ENCODE data around the gene NOXA1. TPM values are rescaled to one million over a fixed set of nuclear protein-coding genes. Genes with fewer than 3 reads are reported as not detected.

The NOXA1 gene
- total RNA-seq, 1 donor, result 0.36 TPM

DNA sequence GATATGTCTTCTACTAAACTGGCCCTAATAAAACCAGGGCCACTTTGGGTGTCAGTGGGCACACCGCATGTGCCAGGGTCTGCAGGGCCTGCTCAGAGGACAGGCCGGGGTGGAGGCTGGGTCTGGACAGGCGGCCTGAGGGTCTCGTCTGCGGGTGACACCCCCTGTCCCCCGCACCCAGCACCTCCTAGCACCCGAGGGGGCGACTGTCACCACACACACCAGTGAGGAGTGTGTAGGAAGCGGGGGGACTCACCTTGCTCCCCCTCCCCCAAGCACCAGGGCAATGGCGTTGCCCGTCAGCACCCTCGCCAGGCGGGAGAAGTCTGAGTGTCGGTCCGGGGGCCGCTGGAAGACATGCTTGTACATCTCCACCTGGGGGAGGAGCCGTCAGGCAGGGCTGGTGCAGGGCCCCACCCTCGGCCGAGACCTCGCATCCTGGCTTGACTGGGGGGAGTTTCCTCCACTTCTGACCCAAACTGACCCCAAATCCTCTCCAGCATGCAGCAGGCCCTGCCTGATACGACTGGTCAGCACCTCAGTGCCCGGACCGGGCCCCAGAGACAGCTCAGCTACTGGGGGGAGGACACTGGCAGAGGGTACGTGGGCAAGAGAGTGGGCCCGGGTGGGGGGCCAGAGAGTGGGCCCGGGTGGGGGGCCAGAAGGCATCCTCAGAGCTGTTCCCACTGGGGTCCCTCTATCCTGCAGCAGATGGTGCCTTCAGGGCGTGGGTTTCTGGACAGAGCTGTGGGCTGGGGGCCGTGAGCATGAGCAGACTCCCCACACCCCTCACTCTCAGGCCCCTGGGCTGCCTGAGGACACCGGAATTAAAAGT is 54.8 kb downstream of the NOXA1 start:
- no peak for TF ChIP-seq CTCF (IDR thresholded peaks at IDR 0.05; ENCODE audit: insufficient read depth, low read length)
- no peak overlapping the region for H3K4me3 ChIP-seq (ENCODE audit: low read depth, low read length)
- no peak for DNase-seq (ENCODE audit: low read depth)

- no peak overlapping the region for H3K4me3 ChIP-seq (ENCODE audit: low read depth, low read length)
- no peak for DNase-seq (ENCODE audit: low read depth)
- TF ChIP-seq CTCF (IDR thresholded peaks at IDR 0.05; ENCODE audit: insufficient read depth, low read length), result no peak
These were observed 55.4 kb downstream of the NOXA1 start for GRCh38 chr9:137478613-137478961.

DNA sequence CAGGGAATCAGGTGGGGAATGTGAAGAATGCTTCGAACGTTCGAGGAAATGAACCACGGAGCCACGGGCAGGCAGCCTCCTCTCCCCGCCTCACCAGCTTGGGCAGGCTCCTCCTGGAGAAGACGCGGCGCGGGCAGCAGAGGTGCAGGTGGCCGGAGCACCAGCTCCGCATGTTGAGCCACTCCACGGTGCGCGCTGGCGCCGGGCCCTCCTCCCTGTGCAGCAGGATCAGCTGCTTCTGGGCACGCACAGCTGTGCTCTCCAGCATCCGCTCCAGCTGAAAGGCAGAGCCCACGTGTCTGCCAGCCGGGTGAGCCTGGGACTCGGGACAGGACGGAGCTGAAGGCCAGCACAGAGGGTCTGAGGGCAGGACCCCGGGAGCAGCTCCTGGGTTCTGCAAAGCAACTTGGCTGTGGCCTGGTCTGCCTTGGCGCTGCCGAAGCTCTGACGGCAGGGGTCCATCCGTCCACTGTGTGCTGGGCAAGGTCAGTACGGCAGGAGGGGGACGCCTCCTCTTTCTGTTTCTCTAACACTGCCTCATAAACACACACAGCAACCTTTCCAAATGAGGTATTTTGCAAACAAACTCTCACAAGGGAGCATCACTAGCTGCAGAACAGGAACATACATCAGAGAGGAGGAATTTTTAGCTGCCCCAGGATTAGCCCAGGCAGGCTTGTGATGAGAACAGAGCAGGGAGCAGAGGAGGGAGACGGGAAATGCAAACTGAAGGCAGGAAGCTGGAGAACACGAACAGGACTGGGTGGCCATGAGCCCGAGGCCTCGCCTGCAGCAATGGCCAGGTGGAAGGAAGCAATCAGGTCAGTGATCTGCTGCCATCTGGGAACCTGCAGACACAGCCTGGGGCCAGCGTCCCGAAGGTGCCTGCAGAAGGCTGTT is 56.0 kb downstream of the NOXA1 start:
- DNase-seq (ENCODE audit: low read depth), result no peak
- no peak overlapping the region for H3K4me3 ChIP-seq (ENCODE audit: low read depth, low read length)
- TF ChIP-seq CTCF (IDR thresholded peaks at IDR 0.05; ENCODE audit: insufficient read depth, low read length), result no peak

DNA sequence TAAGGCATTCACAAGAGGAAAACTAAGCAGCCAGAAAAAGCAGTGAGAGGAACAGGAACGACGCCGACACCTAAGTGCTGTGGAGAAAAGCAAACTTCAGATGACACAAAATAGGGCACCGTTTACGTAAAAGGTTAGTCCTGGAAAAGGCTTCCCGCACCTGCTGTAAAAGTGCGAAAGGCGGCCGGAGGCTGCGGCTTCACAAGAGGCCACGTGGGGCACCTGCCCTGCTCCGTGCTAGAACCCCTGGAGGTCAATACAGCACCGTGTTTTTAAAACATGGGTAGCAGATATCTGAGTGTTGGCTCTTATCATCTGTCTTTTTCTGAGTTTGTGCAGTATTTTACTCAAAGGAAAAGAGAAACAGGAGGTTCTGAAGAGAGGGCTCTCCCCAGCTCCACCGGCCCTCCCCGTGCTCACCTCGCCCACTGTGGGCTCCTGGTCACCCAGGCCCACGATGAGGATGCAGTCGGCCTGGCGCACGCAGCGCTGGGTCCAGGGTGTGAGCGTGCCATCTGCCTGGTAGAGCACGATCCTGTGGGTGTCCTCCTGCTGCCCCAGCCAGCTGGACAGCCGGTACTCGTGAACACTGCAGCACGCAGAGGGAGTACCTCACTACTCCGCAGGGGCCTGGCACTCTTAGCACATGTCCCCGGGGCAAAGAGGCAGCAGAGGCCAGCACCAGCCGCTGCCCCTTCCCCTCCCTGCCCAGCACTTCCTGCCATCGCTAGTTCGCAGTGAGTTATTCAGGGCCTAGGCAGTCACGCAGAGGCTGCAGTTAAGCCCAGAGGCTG is 56.9 kb downstream of the NOXA1 start:
- H3K4me3 ChIP-seq (ENCODE audit: low read depth, low read length), result no peak overlapping the region
- no peak for DNase-seq (ENCODE audit: low read depth)

DNA sequence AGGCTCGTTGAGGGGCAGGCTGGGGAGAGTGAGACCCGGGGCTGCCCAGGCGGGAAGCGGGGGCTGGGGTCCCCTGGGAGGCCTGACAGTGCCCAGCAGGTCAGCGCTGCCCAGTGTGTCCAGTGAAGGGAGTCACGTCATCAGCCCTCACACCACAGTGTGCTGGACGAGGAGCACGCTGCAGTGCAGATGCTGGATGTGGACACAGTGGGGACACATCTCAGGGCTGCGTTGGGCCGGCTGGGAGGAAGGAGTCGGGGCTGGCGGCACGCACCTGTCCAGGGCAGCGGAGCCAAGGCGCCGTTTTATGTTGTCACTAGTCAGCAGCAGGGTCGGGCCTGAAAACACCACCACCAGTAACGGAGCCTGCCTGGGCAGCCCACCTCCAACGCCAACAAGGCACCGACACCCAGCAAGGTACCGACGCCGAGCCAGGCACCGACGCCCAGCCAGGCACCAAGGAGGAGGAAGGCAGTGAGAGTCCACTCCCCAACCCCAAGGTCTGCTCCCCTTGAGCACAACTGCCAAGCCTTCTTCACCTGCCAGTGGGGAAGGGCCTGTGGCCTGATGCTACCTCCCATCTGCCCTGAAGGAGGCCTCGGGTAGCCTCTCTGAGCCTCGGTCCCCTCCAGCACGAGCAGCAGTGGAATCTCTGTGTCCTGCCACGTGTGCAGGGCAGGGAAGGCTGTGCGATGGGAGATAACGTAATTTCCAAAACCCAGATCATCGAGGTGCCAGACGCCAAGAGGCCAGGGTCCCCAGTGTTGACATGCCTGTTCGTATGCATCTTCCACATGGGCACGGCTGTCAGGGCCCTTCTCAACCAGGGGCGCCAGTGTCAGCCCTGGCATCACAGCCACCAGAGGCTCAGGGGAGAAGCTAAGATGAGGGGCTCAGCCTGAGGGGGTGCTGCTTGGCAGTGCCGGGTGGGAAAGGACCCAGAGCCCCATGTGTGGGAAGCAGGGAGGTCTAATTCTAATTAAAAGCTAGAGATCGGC is 57.8 kb downstream of the NOXA1 start:
- TF ChIP-seq CTCF (IDR thresholded peaks at IDR 0.05; ENCODE audit: insufficient read depth, low read length), result no peak
- H3K4me3 ChIP-seq (ENCODE audit: low read depth, low read length), result no peak overlapping the region

More for the DNA sequence above, 56.9 kb downstream of the NOXA1 start:
- no peak for TF ChIP-seq CTCF (IDR thresholded peaks at IDR 0.05; ENCODE audit: insufficient read depth, low read length)

More for the DNA sequence above, 57.8 kb downstream of the NOXA1 start:
- no peak for DNase-seq (ENCODE audit: low read depth)
